T-helper 9 cell (primary cell): ENCODE results near the gene SPRR2D.
"Not testable (repeated sequence)": the region's sequence is repeated elsewhere in the genome, so short reads cannot be mapped to it uniquely, and the experiment has no call there.

Source experiments
- DNase-seq: peaks from one replicate; pipeline ENCODE4 v3.0.0-alpha.2; 2020
- total RNA-seq, 2 donors: gene quantifications; one replicate each; lab custom pipeline; 2026; lab: John Stamatoyannopoulos, UW

SPRR2D gene
- total RNA-seq, result 0 reads per million in 2 donors

GRCh38 chr1:153040950-153041631, at the start of gene SPRR2D:
Gene SPRR2D (minus strand): TSS chr1:153041120. CDS start chr1:153040346, 774 bp downstream.
- DNase-seq, result no peak

DNA sequence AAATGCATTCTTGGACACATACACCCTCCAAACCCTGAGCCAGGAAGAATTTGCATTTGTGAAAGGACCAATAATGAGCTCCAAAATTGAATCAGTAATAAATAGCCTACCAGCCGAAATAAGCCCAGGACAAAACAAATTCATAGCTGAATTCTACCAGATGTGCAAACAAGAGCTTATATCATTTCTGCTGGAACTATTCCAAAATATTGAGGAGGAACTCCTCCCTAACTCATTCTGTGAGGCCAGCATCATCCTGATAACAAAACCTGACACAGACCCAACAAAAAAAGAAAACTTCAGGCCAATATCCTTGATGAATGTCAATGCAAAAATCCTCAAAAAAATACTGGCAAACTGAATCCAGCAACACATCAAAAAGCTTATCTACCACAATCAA, 46.7 kb upstream of the SPRR2D start:
- DNase-seq, result no peak

DNA sequence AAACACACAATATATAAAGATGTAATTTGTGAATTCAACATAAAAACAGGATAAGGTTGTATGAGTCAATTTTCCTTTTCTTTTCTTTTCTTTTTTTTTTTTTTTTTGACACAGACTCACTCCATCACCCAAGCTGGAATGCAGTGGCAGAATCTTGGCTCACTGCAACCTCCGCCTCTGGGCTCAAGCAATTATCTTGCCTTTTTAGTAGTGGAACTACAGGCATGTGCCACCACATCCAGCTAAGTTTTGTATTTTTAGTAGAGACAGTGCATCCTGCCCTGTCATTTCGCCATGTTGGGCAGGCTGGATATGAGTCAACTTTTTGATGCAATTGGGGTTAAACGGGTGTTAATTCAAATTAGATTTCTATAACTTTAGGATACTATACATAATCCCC, 40.8 kb upstream of the SPRR2D start:
- DNase-seq, result no peak

DNA sequence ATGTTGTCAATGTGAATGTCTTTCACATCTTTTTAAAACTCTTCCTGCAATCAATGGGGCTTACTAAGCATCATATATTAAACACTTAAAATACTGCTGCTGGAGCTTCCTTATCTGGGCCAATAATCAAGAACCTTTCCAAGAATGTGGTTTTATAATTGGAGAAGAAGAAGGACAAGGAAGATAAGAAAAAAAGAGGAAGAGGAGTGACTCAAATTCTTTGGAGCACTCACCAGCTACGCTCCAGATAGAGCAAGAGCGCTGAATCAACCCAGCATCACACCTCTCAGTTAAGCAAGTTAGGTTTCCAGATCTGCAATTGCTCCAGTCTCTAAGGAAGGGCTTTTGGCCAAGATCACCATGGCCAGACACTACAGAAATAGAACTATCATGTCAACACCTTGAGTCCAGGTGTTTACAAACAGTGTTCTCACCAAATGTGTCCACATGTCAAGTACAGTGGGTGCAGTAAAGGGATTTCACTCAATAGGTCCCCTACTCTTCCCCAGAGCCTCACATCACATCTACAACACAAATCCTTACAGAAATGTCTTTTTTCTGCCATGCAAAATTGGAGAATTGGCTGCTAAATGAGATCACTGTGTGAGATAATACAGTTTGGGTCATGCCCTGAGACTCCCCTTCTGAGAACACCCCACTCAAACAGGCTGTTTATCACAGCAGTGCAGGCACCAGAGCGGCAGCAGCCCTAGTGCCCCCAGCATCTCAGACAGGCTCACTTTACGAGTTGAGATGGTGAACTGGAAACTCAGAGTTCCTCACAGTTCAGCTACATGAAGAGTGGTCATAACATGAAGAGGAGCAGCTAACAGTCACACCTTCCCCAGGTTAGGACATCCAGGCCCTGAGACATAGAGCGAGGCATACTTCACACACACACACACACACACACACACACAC, 32.1 kb upstream of the SPRR2D start:
- no peak for DNase-seq

GRCh38 chr1:153071511-153071910, 30.6 kb upstream of the SPRR2D start, which contains the start of gene SPRR2B:
Gene SPRR2B (minus strand): TSS chr1:153071611. CDS start chr1:153070839, 772 bp downstream.
- no peak for DNase-seq

- no peak for DNase-seq
Measured at GRCh38 chr1:153070243-153070642, 29.3 kb upstream of the SPRR2D start.

GRCh38 chr1:153058826-153059784, 18.2 kb upstream of the SPRR2D start:
- DNase-seq, result no peak

DNA sequence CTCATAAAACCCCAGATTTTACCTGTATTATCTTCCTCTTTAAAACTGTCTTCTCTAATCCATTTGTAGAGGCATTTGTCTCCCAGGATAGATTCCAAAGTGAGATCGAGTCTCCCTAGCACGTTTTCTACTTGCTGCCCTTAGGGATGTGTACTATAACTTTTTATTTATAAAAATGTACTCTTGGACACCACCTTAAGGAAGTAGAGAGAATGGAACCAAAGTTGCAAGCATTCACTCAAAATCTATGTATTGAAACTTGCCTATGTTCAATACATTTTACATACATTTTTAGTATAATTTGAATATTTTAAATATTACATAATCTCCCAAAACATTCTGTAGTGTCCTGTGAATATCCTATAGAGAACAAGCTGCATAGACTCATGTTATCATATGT, 17.2 kb upstream of the SPRR2D start:
- DNase-seq, result no peak

GRCh38 chr1:153057375-153057774, 16.5 kb upstream of the SPRR2D start, which contains the start of gene SPRR2A:
Gene SPRR2A (minus strand): TSS chr1:153057512. CDS start chr1:153056735, 777 bp downstream.
- DNase-seq, result no peak

- DNase-seq, result not testable (repeated sequence)
Measured at GRCh38 chr1:153056111-153056510, 15.2 kb upstream of the SPRR2D start.

DNA sequence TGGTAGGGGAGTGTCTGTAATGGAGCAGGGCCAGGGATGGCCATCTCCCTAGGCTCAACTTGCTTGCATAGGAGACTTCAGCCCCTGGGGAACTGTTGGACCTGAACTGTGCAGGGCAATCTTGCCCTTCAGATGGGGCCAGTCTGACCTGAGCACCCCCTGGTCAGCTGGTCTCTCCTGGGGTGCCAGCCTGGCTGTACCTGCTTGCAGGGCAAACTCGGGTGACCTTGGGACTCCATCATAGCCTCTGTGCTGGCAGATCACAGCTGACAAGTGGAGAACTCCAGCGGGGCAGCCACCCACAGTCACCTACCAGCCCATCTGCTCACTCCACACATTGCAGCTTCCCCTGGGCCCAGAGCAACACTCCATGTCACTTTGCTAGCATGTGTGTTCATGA, 8.3 kb upstream of the SPRR2D start:
- DNase-seq, result no peak

DNA sequence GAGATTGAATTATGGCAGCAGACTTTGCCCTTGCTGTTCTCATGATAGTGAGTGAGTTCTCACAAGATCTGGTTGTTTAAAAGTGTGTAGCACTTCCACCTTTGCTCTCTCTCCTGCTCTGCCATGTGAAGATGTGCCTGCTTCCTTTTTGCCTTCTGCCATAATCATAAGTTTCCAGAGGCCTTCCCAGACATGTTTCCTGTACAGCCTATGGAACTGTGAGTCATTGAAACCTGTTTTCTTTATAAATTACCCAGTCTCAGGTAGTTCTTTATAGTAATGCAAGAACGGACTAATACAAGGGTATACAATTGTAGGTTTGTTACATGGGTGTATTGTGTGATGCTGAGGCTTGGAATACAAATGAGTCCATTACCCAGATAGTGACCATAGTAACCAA, 5.7 kb downstream of the SPRR2D start:
- no peak for DNase-seq

- no peak for DNase-seq
Measured at GRCh38 chr1:153032677-153033308, 8.1 kb downstream of the SPRR2D start.

- DNase-seq, result no peak
Measured at GRCh38 chr1:153032073-153032472, 8.8 kb downstream of the SPRR2D start.

DNA sequence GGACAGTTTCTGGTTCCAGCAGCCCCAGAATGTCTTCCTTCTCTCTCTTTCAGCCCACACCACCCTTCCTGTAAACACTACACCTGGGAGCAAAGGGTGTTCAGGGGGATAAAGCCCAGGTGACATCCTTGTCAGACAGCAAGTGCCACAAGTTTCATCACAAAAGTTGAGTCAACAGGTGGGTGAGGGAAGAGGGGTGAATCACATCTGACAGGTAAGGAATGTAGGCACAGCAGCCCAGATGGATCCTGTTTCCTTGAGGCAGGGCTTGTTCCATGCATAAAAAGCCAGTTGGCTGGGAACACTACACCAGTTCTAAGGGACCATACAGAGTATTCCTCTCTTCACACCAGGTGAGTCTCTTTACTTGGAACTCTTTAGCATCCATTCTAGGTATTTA, 10.0 kb downstream of the SPRR2D start, which contains the start of gene SPRR1B:
Gene SPRR1B (plus strand): TSS at position 309 of the 400 bp plus-strand sequence. CDS start 1,143 bp downstream, outside the sequence.
- no peak for DNase-seq

DNA sequence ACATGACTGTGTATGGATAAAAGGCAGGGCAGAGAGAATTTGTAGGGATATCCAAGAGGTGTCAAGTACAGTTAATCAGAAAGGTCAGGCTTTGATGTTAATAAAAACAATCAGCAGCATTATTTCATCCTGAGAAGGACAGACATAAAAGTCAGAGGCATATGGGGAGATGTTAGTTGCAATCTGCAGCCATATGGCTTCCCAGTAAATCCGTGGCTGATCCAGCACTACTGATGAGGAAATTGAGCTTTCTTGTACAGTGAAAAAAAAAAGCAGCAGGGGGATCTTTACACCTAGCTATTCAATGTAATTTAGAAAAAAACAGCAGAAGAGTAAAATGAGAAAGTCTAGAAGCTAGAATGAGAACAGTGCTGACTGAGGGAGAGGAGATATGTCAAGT, 12.2 kb downstream of the SPRR2D start:
- DNase-seq, result no peak

DNA sequence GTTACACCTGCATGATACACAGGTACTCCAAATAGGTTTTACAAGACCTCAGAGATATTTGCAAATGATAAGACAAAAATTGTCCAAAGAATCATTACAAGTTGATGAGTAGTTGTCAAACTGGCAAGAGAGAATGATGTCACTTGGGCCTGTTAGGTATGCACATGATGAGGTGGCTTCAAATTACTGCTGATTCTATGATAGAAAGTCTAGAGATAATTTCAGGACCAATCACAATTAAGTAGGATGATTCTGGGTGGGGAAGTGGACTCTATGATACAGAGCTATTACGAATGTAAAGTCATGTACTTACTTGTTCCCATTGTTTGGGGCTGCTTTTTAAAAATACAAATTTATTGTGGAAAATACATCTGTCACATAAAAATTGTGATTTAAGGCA, 15.1 kb downstream of the SPRR2D start:
- no peak for DNase-seq

DNA sequence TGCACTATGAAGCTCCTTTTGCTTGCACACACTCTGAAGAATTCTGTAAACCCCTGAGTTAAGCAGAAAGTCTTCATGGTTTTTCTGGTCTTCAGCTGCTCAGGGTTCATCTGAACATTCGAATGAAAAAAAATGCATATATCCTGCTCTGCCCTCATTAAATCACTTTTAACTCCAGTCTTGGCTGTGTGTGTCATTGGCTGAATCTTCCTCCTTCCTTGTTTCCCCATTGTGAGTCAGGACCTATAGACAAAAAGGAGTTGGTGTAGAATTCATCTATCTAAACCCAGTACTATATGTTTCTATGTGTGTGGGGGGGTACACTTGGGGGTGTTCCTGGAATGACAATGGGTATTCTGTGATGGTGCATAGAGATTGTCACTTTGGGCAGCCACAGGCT, 16.5 kb downstream of the SPRR2D start:
- DNase-seq, result no peak

- no peak for DNase-seq
Measured at GRCh38 chr1:153023109-153023508, 17.8 kb downstream of the SPRR2D start.

- not testable (repeated sequence) for DNase-seq
Measured at GRCh38 chr1:153022340-153022739, 18.6 kb downstream of the SPRR2D start.

- DNase-seq, result not testable (repeated sequence)
Measured at GRCh38 chr1:153021829-153022228, 19.1 kb downstream of the SPRR2D start.

- DNase-seq, result not testable (repeated sequence)
Measured at GRCh38 chr1:153011235-153011758, 29.6 kb downstream of the SPRR2D start.
